ENCODE measurements around the gene TM4SF18.
"Not testable (repeated sequence)": the region's sequence is repeated elsewhere in the genome, so short reads cannot be mapped to it uniquely, and the experiment has no call there.

TM4SF18 gene, protein sequence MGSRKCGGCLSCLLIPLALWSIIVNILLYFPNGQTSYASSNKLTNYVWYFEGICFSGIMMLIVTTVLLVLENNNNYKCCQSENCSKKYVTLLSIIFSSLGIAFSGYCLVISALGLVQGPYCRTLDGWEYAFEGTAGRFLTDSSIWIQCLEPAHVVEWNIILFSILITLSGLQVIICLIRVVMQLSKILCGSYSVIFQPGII

DNA sequence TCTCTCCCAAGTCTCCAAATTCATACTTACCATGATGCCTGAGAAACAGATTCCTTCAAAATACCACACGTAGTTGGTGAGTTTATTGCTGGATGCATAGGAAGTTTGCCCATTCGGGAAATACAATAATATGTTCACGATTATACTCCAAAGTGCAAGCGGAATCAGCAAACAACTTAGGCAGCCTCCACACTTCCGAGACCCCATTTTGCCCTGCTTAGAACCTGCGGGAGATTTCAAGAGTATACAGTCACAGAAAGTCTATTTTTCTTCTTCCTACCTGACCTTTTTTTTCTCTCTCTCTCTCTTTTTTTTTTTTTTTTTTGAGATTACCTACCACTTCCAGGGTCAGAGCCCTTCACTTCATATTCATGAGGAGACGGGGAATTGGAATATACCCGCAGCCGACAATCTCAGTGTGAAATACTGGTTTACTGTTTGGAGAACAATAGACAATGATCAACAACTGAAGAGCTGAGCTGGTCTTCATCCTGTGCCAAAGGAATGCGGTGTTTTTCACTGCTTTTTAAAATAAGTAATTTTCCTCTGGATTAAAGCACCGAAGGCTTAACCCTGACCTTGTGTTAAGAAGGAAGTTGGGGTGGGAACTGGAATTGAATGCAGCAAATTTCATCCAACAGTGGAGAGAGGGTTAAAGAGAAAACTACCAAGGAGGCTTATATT is at the start of gene TM4SF18:
Gene TM4SF18 (minus strand): TSS at position 461 of the 684 bp plus-strand sequence. CDS start 254 bp downstream, at position 207.
- no peak for FAIRE-seq

DNA sequence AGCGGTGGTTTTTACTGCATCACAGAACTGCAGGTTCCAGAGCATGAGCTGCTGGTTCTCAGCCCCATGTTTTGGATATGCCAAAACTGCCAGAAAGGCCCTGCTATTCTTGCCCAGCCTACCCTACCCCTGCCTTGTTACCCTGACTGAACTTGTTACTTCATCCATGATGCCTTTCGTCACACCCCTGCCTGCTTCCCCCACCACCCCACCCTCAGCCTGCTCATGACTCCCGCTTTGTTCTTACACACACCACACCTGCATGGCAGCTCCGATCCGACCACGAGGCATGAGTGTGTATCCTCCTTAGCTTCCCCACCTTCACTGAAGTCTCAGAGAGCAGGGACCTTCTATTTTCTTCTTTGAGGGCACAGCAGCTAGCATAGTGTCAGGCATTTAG is 49.1 kb upstream of the TM4SF18 start:
- no peak for FAIRE-seq

- no peak for FAIRE-seq
These were observed 48.6 kb upstream of the TM4SF18 start for GRCh38 chr3:149382101-149382467.

DNA sequence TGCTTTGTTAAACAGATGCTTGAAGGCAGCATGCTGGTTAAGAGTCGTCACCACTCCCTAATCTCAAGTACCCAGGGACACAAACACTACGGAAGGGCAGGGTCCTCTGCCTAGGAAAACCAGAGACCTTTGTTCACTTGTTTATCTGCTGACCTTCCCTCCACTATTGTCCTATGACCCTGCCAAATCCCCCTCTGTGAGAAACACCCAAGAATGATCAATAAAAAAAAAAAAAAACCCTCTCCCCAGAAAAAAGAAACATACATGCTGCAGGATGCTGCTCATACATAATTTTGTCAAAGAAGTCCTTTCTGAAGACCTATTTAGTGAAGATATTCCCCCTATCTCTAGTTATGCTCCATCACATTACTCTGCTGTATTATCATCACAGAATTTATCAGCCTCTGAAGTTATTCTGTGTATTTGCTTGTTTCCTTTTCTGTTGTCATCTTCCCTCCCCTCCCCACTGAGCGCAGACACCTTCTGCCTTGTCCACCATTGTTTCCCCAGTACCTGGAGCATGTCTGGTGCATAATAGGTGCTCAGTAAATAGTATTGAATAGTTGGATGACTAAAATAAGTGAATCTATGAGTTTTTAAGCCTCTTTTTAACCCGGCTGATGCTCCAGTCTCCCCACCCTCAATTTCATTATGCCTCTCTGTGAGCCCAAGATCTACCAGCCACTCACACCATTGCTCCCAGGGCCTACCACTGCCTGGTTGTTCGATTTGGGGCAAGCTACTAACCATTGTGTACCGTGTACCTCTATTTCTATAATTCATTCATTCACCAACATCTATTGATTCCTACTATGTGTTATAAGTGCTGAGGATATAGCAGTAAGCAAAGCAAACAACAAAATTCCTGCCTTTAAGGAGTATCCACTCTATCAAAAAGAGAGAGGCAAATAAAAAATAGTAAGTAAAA is 48.0 kb upstream of the TM4SF18 start:
- no peak for FAIRE-seq

GRCh38 chr3:149380220-149380619 is 46.8 kb upstream of the TM4SF18 start:
- FAIRE-seq = not testable (repeated sequence)

DNA sequence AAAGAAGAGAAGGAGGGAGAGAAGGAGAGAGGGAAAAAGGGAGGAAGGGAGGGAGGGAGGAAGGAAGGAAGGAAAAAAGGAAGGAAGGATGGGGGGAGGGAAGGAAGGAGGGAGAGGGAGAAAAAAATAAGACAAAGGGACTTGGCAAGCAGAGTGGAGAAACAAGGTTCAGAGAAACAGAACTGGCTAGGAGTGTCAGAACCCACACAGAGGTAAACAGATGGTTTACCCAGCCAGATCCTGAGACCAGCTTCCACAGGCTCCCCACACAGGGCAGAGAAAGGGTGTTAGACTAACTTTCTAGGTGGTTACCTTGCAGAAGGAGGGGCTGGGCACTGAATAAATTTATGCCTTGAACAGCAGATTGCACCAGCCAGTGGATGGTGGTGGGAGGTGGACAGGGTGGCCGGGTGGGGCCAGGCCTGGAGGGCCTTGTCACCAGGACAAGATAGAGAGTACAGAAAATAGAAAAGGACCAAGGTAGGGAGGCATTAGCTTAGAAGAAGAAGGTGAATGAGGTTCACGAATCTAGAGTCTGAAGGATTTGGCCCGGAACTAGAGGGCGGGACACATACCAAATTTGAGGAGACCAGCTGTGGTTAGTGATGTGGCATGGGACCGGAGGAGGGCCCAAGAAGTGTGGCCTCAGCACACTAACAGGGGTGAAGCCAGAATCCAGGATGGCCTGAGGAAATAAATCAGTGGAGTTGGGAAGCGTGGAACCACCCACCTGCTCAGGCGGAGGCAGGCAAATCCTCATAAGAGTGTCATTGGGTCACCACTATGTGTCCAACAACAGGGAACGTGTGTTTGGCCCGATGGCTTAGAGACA is 45.3 kb upstream of the TM4SF18 start:
- no peak for FAIRE-seq

GRCh38 chr3:149377408-149378364 is 44.2 kb upstream of the TM4SF18 start, which contains the start of gene TM4SF1:
Gene TM4SF1, minus strand, starts transcription at chr3:149377649. Its CDS starts 102 bp downstream, at chr3:149377547.
- FAIRE-seq = peak; percentile 81

DNA sequence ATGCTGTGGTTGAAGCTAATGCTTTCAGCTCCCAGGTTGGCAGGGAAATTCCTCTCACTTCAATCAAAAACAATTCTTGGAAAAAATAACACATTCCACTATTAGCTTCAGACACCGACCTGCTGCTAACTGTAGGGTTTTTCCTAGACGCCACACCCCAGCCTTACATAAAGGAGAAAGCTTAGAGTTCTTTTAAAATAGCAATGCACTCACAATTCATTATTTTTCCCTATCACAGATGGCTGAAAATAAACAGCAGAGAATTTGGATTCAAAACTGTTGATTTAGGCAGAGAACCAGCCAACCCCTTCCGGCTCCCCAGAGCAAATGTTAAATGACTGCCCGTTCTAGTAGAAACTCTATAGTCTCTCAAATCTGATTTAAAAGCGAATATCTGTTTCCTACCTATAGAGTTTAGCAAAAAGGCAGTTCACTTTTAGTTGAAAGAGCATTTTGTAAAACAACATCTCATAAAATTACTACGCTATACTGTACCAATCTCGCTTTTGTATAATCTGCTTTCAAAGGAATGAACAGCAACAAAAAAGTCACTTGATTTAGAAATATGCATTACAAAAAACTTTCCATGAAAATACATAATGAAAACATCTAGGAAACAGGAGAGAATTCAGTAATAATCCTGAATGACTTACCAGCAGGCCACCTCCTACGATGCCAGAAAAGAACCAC is 43.4 kb upstream of the TM4SF18 start:
- no peak for FAIRE-seq

GRCh38 chr3:149375501-149376196 is 42.2 kb upstream of the TM4SF18 start:
- no peak for FAIRE-seq

- FAIRE-seq = no peak
These were observed 41.5 kb upstream of the TM4SF18 start for GRCh38 chr3:149374793-149375500.

DNA sequence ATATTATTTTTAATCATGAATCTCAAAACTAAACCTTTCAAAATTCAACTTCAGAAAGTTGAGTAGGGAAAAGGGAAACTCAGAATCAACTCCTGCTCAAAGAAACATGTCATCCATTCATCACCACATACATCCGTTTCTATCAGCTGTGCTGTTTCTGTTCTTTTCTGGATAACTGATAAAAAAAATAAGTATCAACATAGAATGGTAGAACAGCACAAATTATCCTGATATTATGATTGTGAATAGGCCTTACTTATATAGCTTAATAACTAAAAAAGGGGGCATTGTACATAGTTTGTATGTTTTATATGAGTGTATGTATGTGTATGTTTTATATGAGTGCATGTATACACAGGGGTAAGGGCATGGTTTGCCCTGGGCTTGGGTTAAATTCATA is 41.0 kb upstream of the TM4SF18 start:
- FAIRE-seq = no peak

DNA sequence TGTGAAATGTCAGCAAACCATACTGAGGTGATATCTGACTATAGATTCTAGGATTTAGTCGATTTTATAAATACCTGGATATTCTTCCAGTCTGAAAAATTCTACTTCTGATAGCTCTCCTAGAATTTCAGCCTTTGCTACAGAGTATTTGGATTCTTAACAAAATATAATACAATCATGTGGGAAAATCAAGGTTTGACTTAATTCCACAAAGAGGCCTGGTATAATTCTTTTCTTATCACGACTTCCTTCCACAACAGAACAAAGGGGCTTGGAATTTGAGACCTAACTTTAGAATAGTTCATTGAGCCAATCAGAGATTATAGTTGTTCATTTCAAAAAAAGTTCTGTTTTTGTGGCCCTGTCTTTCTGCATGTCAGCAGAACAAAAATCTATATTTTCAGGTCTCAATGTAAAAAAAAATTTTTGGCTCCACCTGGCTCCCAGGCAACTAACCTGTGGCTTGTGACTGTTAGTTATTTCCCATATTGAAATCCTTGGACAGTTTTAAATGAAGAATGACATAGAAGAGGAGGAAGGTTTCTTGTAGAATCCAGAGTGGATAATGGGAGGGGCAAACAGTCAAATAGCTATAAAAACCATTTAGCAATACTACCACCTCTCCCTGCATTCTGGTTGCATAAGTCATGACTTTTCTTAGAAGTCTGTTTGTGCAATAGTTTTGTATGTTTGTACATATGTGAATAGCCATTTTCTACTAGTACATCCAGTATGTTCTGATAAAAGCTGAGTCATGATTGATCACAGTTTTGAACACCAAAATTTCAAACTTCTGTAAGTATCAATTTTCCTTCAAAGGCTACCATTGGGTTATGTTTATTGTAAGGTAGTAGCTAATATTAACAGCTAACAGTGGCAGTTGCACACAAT is 40.0 kb upstream of the TM4SF18 start:
- no peak for FAIRE-seq

DNA sequence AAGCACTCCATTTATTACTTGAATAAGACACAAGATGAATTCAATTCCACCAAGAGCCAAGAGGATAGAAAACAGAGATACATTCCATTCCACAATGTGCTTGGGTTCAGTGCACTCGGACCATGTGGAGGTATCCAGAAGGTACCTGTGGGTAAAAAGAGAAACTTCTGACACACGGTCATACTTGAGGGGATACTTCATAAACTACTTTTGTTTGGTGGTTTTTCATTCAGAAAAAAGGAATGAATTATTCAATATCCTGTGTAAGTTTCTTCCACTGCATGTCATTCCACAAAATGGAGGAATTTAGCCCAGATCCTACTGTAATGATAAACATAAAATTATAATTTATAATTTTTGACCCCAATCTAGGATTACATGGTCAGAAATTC is 38.3 kb upstream of the TM4SF18 start:
- no peak for FAIRE-seq

- FAIRE-seq = peak; percentile 87
These were observed 37.7 kb upstream of the TM4SF18 start for GRCh38 chr3:149371001-149371722.

- FAIRE-seq = peak; percentile 95
These were observed 36.8 kb upstream of the TM4SF18 start for GRCh38 chr3:149369991-149370866.

DNA sequence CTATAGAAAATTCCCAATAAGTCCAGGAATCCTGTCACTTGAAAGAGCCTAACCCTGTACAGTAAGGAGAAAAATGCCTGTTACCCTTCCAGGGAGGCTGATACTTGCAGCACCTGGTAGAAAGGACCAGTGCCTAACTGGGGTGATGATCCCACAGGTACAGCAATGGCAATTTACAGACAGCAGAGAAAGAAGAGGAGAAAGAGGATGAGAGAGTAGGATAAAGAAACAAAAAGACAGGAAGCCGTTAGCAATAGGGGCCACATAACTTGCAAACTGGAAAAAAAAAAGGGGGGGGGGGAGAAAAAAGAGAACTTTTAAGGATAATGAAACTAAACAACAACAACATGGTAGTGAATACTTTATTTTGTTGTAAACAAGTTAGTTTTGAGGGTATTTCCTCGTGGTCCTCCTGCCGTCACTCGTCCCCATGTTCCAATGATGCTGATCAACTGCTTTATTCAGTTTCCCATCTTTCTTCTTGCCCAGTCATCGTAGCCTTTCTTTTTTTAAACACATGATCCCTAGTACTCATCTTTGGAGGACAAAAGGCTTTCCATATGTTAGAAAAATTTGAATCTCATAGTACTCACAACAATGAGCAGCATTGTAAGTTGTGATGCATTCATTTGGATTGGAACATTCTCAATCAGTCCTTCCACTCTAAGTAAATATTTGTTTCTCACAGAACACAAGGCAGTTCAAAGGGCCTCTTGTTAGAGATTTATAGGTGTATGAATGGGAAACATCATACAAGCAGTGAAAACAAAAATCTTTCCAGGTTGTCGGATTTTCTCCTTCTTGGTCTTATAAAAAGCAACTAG is 35.5 kb upstream of the TM4SF18 start:
- no peak for FAIRE-seq
